Measurements from ENCODE around the gene WDFY2. TPM values are rescaled to one million over a fixed set of nuclear protein-coding genes. Genes with fewer than 3 reads are reported as not detected.
A peak's percentile ranks its signal among the peaks of the same experiment; 100 is the strongest.

Gene WDFY2
- total and polyA plus RNA-seq, 7 donors, result 0.66 to 5.3 (median 1.7) TPM

- Histone ChIP-seq H3K36me3 (ENCODE audit: insufficient read depth in 1 of 2, low read depth in 1 of 2) (no peaks in the 10 kb centered on the region), H3K9me3 (no peaks in the 10 kb centered on the region), H3K4me1 (peaks cover 26% of the 10 kb centered on the region), H3K27ac (peak overlapping the region; percentile 100), H3K27me3 (ENCODE audit: insufficient read depth in 3 of 3, low read length in 2 of 3) (no peaks in the 10 kb centered on the region), H3K4me3 (peak overlapping the region; percentile 95)
- no peak for TF ChIP-seq CTCF (IDR thresholded peaks at IDR 0.05)
- intact Hi-C loops (cut with DNase I), result loop anchor here (2.0 to 10.0 kb wide), 5 partner anchors 220 to 850 kb away; partner anchors contain the start of genes INTS6 (in 2 of the 2), WDFY2 (in 2 of the 2) and SUGT1 (in 1 of the 2)
- 11 to 16% (median 11%) methylated on average over 31 of the region's 31 CpGs for WGBS, 3 donors
- ATAC-seq, result peak in 1 of 4 donors; percentile 10
- peak in 1 of 2 donors; percentile 65 for DNase-seq
Observed at GRCh38 chr13:51804295-51805172, 220.3 kb downstream of the WDFY2 start.

- DNase-seq, result no peak
- Histone ChIP-seq H3K9me3 (no peaks in the 10 kb centered on the region), H3K4me3 (peak overlapping the region; percentile 95), H3K27ac (peak overlapping the region; percentile 100), H3K4me1 (peaks cover 26% of the 10 kb centered on the region), H3K27me3 (ENCODE audit: insufficient read depth in 3 of 3, low read length in 2 of 3) (no peaks in the 10 kb centered on the region), H3K36me3 (ENCODE audit: insufficient read depth in 1 of 2, low read depth in 1 of 2) (no peaks in the 10 kb centered on the region)
- 81 to 89% (median 88%) methylated on average over 4 of the region's 4 CpGs for WGBS, 3 donors
- TF ChIP-seq CTCF (IDR thresholded peaks at IDR 0.05), result no peak
- no peak for ATAC-seq
- intact Hi-C loops (cut with DNase I), result loop anchor here (2.0 to 10.0 kb wide), 3 partner anchors 221 to 849 kb away; partner anchors contain the start of genes INTS6 (in 1 of the 2), SUGT1 (in 1 of the 2) and WDFY2 (in 1 of the 2)
Observed at GRCh38 chr13:51805313-51805712, 221.1 kb downstream of the WDFY2 start.

GRCh38 chr13:51805925-51806324, 221.7 kb downstream of the WDFY2 start:
- WGBS, 3 donors, result 84 to 91% (median 89%) methylated on average over 2 of the region's 2 CpGs
- intact Hi-C loops (cut with DNase I), result loop anchor here (2.0 to 10.0 kb wide), 3 partner anchors 221 to 849 kb away; partner anchors contain the start of genes INTS6 (in 1 of the 2), SUGT1 (in 1 of the 2) and WDFY2 (in 1 of the 2)
- Histone ChIP-seq H3K4me3 (no peak overlapping the region), H3K36me3 (ENCODE audit: insufficient read depth in 1 of 2, low read depth in 1 of 2) (no peaks in the 10 kb centered on the region), H3K9me3 (no peaks in the 10 kb centered on the region), H3K4me1 (peaks cover 22% of the 10 kb centered on the region), H3K27me3 (ENCODE audit: insufficient read depth in 3 of 3, low read length in 2 of 3) (no peaks in the 10 kb centered on the region), H3K27ac (no peak overlapping the region)
- ATAC-seq (no peak), DNase-seq (no peak)
- no peak for TF ChIP-seq CTCF (IDR thresholded peaks at IDR 0.05)

- Histone ChIP-seq H3K27ac (no peak overlapping the region), H3K36me3 (ENCODE audit: insufficient read depth in 1 of 2, low read depth in 1 of 2) (no peaks in the 10 kb centered on the region), H3K27me3 (ENCODE audit: insufficient read depth in 3 of 3, low read length in 2 of 3) (no peaks in the 10 kb centered on the region), H3K9me3 (no peaks in the 10 kb centered on the region), H3K4me1 (peaks cover 16% of the 10 kb centered on the region), H3K4me3 (no peak overlapping the region)
- WGBS, 3 donors, result 40 to 46% (median 45%) methylated on average over 2 of the region's 2 CpGs
- TF ChIP-seq CTCF (IDR thresholded peaks at IDR 0.05), result no peak
- ATAC-seq, result no peak
- intact Hi-C loops (cut with DNase I), result loop anchor here (10.0 kb wide), 2 partner anchors 352 to 848 kb away; partner anchors contain the start of genes INTS6 (in 1 of the 2) and SUGT1 (in 1 of the 2)
- no peak for DNase-seq
Observed at GRCh38 chr13:51806566-51806965, 222.3 kb downstream of the WDFY2 start.

Measured in psoas muscle (tissue), 8 donors.